Progenitor cell of endocrine pancreas (in vitro differentiated cells): ENCODE results near the gene UNK. TPM values are rescaled to one million over a fixed set of nuclear protein-coding genes. Genes with fewer than 3 reads are reported as not detected.

Source experiments
- DNase-seq: peaks from one replicate; pipeline ENCODE4 v3.0.0; 2021; ENCODE audit warnings: low spot score; ENCODE audit not compliant: unreplicated experiment
- H3K27ac Mint-ChIP-seq: 2 replicates; pipeline ENCODE4 v1.8.0; 2021; ENCODE audit warnings: mild to moderate bottlenecking, moderate library complexity, mixed read lengths
- H3K27me3 Mint-ChIP-seq: 2 replicates; pipeline ENCODE4 v1.8.0; 2021; ENCODE audit warnings: mixed read lengths
- H3K36me3 Mint-ChIP-seq: 2 replicates; pipeline ENCODE4 v1.8.0; 2022; ENCODE audit warnings: mixed read lengths; ENCODE audit not compliant: insufficient read depth
- H3K4me1 Mint-ChIP-seq: 2 replicates; pipeline ENCODE4 v1.8.0; 2021; ENCODE audit warnings: low read depth, mixed read lengths
- H3K4me3 Mint-ChIP-seq: 2 replicates; pipeline ENCODE4 v1.8.0; 2021; ENCODE audit warnings: low read depth, mild to moderate bottlenecking, moderate library complexity, mixed read lengths
- H3K9me3 Mint-ChIP-seq: 2 replicates; pipeline ENCODE4 v1.8.0; 2021; ENCODE audit warnings: low read depth, mixed read lengths
- total RNA-seq: library from RNA; stranded (reverse); gene quantifications from 2 replicates; pipeline ENCODE4 v1.2.1, GENCODE V29; 2021
- TF ChIP-seq, protein P1 (sequence below): fragments of 200-600 bp; sonication (generic); IDR thresholded peaks from one replicate; pipeline ENCODE4 v1.5.0; 2021; ENCODE audit warnings: antibody characterized with exemption, mild to moderate bottlenecking; ENCODE audit not compliant: unreplicated experiment

The UNK gene
- total RNA-seq, 1 donor from 2014 or later, result 72.8 TPM

DNA sequence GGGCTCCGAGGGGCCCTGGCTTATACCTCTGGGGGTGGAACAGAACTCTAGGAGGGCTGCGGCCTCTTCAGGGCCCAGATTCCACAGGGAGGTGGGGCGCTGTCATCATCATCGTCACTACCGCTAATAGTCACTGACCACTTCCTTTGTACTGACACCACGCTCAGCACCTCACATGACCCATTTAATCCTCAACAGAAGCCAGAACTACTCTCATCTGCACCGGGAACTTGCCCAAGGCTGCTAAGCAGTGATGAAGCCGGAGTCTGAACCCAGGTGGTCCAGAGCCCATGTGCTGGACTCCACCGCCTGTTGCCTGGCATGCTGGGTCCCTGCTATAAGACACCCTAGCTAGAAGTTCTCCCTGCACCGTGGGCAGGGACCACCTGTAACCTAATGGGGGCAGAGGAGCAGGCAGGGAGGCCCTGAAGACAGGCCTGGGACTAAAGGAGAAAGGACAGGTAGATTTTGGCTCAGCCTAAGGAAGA is 47.6 kb downstream of the UNK start:
- no peaks in the 10 kb centered on the region for H3K36me3 Mint-ChIP-seq
- no peaks in the 10 kb centered on the region for H3K27me3 Mint-ChIP-seq
- H3K4me1 Mint-ChIP-seq, result peaks cover 4% of the 10 kb centered on the region
- H3K27ac Mint-ChIP-seq, result peak overlapping the region; percentile 30
- TF ChIP-seq, protein P1, sequence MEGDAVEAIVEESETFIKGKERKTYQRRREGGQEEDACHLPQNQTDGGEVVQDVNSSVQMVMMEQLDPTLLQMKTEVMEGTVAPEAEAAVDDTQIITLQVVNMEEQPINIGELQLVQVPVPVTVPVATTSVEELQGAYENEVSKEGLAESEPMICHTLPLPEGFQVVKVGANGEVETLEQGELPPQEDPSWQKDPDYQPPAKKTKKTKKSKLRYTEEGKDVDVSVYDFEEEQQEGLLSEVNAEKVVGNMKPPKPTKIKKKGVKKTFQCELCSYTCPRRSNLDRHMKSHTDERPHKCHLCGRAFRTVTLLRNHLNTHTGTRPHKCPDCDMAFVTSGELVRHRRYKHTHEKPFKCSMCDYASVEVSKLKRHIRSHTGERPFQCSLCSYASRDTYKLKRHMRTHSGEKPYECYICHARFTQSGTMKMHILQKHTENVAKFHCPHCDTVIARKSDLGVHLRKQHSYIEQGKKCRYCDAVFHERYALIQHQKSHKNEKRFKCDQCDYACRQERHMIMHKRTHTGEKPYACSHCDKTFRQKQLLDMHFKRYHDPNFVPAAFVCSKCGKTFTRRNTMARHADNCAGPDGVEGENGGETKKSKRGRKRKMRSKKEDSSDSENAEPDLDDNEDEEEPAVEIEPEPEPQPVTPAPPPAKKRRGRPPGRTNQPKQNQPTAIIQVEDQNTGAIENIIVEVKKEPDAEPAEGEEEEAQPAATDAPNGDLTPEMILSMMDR, result no peak
- no peak overlapping the region for H3K4me3 Mint-ChIP-seq
- no peaks in the 10 kb centered on the region for H3K9me3 Mint-ChIP-seq
- DNase-seq, result no peak

DNA sequence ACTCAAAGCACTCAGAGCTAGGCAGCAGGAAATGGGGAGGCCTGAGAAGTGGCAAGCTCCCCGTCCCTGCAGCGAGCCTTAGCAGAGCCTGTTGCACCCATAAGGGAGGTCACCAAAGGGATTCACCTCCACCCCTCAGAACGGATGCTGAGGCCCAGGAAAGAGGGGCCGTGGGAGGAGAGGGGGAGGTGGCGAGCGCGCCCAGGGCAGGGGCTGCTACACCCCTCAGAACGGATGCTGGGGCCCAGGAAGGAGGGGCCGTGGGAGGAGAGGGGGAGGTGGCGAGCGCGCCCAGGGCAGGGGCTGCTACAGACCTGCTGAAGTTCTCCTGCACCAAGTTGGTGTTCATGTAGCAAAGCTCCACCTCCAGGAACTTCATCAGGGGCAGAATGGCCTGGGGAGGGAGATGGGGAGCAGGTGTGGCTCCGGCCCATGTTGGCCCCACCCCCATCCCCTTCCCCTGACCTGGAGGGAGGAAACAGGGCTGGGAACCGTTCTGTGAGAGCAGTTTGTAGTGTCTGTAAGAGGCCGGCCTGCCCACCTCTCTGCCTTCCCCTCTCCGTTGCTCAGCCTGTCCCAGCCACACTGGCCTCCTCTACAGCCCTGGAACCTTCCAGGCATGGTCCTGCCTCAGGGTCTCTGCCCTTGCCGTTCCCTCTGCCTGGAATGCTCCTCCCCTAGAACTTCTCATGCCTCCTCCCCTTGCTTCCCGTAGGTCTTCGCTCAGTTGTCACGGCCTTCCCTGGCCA is 48.2 kb downstream of the UNK start:
- Mint-ChIP-seq H3K27me3 (no peaks in the 10 kb centered on the region), H3K4me1 (peaks cover 4% of the 10 kb centered on the region), H3K4me3 (no peak overlapping the region), H3K36me3 (no peaks in the 10 kb centered on the region), H3K27ac (peak overlapping the region; percentile 30), H3K9me3 (no peaks in the 10 kb centered on the region)
- DNase-seq, result no peak
- TF ChIP-seq, protein P1, result no peak

DNA sequence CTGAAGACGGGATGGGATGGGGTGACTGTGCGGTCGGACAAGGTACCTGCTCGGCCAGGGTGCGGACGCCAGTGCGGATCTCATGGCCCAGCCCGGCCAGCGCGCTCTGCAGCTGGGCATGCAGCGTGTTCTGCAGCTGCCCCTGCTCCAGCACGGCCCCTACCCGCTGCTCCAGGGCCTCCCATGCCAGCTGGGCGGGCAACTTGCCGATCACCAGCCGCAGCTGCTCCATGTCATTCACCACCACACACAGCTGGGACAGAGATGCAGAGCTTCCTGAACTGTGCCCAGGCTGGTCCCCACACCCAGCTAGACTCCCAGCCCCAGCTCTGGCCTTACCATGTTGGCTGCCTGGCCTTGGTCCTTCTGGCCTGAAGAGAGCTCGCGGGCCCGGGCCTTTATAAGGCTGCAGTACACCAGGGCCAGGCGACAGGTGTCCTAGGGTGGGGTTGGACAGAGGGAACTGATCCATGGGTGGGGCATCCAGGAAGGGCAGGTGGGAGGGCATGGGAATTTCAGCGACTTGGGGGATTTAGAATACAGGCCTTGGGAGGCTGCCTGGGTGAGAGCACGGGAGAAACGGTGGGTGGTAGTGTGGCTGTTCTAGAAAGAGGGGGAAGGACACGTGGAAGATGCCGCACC is 49.8 kb downstream of the UNK start:
- no peaks in the 10 kb centered on the region for H3K9me3 Mint-ChIP-seq
- TF ChIP-seq, protein P1, result no peak
- peaks cover 4% of the 10 kb centered on the region for H3K4me1 Mint-ChIP-seq
- no peak overlapping the region for H3K4me3 Mint-ChIP-seq
- DNase-seq, result no peak
- no peaks in the 10 kb centered on the region for H3K36me3 Mint-ChIP-seq
- no peaks in the 10 kb centered on the region for H3K27me3 Mint-ChIP-seq
- H3K27ac Mint-ChIP-seq, result no peak overlapping the region

DNA sequence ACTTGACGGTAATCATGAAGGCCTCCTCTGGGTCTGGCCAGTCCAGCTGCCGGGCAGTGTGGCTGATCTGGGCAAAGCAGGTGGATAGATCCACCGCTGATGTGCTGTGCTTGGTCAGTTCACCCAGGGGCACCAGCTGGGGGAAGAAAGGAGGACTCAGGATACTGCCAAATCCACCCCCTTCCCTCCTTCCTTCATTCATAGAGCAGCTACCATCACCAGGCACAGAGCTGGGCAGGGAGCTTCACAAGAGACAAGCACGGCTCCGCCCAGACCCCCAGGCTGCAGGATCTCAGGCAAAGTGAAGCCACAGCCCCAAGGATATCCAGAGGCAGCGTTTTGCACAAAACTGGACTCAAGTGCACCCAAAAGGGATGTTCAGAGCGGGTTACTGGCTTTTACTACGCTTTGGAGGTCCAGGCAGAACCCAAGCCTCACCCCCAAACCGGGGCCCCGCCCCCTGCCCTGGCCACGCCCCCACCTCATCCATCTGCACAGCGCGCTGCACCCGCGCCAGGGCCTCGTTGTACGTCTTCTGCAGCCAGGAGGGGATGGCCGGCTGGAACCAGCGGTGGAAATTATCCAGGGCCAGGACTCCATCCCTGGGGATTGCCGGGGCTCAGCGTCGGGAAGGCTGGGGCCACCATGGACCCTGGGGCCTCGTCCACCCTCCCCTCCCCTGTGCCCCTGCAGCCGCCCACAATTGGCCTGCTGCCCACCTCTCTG is 50.5 kb downstream of the UNK start:
- H3K27me3 Mint-ChIP-seq, result no peaks in the 10 kb centered on the region
- TF ChIP-seq, protein P1, result no peak
- H3K27ac Mint-ChIP-seq, result no peak overlapping the region
- H3K4me3 Mint-ChIP-seq, result no peak overlapping the region
- no peak for DNase-seq
- peaks cover 4% of the 10 kb centered on the region for H3K4me1 Mint-ChIP-seq
- H3K9me3 Mint-ChIP-seq, result no peaks in the 10 kb centered on the region
- no peaks in the 10 kb centered on the region for H3K36me3 Mint-ChIP-seq

DNA sequence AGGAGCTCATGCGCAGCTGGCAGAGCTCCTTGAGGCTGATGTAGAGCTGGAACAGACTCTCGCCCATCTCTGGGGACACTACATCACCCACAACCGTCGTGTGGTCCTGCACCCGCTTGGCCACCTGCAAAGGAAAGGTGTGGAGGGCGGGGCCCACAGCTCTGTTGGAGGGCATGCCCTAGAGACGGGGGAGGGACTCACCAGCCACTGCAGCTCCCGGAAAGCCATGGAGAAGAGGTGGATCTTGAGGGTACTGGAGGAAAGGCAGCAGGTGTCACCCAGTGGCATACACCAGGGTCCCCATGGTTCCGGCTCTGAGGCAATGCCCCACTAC is 51.0 kb downstream of the UNK start:
- no peaks in the 10 kb centered on the region for H3K27me3 Mint-ChIP-seq
- no peak overlapping the region for H3K27ac Mint-ChIP-seq
- H3K36me3 Mint-ChIP-seq, result no peaks in the 10 kb centered on the region
- H3K9me3 Mint-ChIP-seq, result no peaks in the 10 kb centered on the region
- TF ChIP-seq, protein P1, result no peak
- DNase-seq, result no peak
- no peak overlapping the region for H3K4me3 Mint-ChIP-seq
- H3K4me1 Mint-ChIP-seq, result peaks cover 4% of the 10 kb centered on the region
